G401 (cell line): ENCODE results near the gene IDH3A. TPM values are rescaled to one million over a fixed set of nuclear protein-coding genes. Genes with fewer than 3 reads are reported as not detected.
A peak's percentile ranks its signal among the peaks of the same experiment; 100 is the strongest.

Experiments used
- DNase-seq: peaks from one replicate; pipeline ENCODE4 v3.0.0-alpha.2; 2015; ENCODE audit warnings: low spot score
- in situ Hi-C: cut with HindIII; loops from 2 replicates; pipeline ENCODE4 v1.10.0; 2016; ENCODE audit warnings: low sequenced_read_pairs, mixed read lengths
- total RNA-seq: library from RNA; depleted of rRNA; stranded (reverse); fragments of >200 nt; shearing (Covaris generic); gene quantifications from 2 replicates; pipeline ENCODE4 v1.2.3, GENCODE V29; 2014

IDH3A gene
- total RNA-seq, 1 experiment from 2014 or later, result 68.5 TPM

DNA sequence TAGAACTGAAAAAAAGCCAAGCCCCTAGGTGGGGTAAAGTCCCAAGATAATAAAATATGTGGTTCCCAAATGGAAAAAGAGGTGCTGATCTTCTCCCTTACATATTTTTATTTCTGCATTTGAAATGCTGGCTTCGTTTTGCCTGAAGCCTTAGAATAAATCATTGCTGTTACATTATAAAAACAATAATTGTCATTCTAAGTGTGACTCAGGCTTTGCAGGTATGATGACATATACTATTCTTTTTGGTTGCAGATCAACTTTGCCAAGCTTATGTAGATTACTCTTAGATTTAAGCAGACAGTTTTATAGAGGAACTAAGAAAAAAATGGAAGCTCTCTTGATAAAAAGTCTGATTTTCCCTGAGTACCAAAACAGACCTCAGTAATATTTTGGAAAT lies 7.5 kb downstream of the IDH3A start:
- DNase-seq, result no peak
- in situ Hi-C loops, result no loop called here

DNA sequence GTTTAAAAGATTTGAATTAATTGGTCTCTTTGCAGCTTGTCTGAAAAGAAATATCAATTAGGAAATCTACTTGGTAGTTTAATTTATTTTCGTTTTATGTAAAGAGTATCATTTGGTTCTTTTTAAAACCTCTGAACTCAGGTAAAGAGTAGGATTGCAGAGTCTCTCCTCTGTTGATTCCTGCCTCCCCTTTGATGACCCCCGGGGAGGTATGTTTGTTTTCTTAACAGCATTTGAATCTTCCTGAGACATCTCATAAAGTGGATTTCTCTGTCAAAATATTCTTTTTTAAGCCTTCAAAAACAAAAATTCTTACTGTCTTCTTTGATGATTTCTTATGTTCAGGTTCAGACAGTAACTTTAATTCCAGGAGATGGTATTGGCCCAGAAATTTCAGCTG lies 8.0 kb downstream of the IDH3A start:
- DNase-seq, result no peak
- in situ Hi-C loops, result no loop called here

DNA sequence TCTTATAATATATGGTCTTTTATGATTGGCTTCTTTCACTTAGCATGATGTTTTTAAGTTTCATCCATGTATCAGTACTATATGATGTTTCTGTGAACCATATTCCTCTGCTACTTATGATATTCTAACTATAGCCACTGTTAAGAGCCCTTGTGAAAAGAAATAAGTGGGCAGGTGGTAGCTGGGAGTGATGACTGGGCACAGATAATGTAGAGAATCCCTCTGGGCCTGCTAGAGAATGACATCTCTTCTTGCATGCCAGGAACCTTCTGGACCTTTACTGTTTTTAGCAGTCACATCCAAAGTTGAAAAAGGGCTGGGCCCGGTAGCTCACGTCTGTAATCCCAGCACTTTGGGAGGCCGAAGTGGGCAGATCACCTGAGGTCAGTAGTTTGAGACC lies 10.2 kb downstream of the IDH3A start:
- no peak for DNase-seq
- in situ Hi-C loops, result no loop called here

DNA sequence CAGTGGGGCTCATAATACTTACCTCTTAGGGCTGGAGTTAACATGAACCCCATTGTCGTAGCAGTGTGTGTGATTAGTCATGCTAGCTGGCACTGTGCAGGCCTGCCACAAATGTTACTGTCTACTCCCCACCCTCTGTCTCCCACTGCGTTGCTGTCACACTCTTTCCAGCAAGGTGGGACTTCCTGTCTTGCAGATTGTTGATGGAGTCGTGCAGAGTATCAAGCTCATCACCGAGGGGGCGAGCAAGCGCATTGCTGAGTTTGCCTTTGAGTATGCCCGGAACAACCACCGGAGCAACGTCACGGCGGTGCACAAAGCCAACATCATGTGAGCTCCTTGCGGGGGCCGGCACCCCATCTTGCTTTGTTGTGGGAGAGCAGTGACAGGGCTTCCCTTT lies 12.9 kb downstream of the IDH3A start:
- peak; percentile 6 for DNase-seq
- in situ Hi-C loops, result no loop called here

GRCh38 chr15:78164010-78164409 lies 14.8 kb downstream of the IDH3A start:
- in situ Hi-C loops, result no loop called here
- DNase-seq, result no peak

GRCh38 chr15:78167227-78167888 lies 18.2 kb downstream of the IDH3A start:
- in situ Hi-C loops, result no loop called here
- DNase-seq, result no peak

DNA sequence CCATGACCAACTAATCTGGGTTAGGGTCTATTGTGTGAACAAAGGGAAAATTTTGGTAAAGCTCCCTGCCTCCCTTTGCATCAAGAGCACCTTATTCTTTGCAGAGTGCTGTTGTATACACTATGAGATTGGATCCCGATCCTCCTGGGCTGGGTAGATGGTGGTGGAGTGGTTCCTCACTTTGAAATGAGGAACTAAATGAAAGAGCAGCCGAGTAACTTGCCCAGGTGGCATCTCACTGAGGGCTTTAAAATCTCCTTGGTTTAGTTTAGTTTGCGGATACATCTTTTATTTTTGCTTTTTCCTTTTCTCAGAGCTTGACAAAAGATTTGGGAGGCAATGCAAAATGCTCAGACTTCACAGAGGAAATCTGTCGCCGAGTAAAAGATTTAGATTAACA lies 19.4 kb downstream of the IDH3A start:
- DNase-seq, result no peak
- in situ Hi-C loops, result no loop called here

- in situ Hi-C loops, result no loop called here
- DNase-seq, result no peak
These were observed 21.9 kb downstream of the IDH3A start for GRCh38 chr15:78170848-78171773.

DNA sequence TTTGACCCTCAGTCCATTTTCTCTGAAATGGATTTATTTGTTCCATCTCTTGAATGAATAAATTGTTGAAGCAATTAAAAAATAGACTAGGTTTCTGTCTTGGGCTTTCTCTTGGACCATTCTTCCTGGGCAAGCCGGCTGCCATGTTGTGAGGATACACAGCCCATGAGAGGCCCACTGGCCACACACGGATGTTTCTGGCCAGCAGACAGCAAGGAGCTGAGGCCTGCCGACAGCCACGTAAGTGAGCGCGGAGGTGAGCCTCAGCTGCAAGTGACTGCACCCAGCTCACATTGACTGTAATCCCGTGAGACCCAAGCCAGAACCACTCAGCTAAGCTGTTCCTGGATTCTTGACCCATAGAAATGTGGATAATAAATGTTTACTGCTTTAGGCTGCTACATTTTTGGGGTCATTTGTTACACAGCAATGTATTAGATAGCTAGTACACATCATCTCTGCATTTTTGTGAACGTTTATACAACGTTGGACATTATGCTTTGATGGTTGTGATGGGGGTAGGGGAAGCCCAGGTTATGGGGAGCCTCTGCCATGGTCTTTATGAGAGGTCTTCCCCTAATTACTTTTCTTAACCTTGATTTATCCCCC lies 22.8 kb downstream of the IDH3A start:
- in situ Hi-C loops, result no loop called here
- no peak for DNase-seq

GRCh38 chr15:78174401-78174800 lies 25.2 kb downstream of the IDH3A start:
- no peak for DNase-seq
- in situ Hi-C loops, result no loop called here

DNA sequence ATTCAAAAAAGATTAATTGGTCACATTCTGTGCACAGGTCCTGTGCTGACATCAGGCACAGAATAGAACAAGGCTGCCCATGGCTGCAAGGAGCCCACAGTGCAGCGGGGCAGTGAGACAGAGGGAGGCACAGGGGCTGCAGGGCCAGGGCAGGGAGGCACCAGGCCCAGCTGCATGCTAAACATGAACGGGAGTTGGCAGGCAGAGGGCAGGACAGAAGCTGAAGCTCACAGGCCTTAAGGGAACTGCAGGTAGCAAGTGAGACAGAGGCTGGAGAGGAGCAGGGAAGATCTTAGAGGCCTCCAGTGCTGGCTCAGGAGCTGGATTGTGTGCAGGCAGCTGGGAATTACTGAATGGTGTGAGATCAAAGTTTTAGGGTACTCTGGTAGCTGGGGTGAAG lies 26.2 kb downstream of the IDH3A start:
- DNase-seq, result no peak
- in situ Hi-C loops, result no loop called here

DNA sequence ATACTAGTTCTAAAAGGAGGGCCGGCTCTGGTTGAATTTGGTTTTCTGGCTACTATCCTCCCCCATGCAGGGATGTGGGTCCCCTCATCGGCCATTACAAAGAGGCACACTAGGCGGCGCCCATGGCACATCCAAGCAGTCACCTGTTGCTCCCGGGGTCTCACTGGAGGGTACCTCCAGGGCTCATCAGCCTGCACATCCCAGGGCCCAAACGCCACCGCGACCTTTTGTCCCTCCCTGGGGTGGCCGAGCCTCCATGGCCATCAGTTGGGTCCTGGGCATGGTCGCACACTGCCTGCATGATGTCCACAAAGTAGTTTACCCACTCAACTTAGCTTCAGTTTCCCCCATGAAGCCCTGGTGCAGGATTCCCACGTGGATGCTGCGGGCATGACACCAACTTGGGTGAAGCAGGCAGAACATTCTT lies 28.3 kb downstream of the IDH3A start:
- in situ Hi-C loops, result no loop called here
- DNase-seq, result no peak

GRCh38 chr15:78178064-78178463 lies 28.9 kb downstream of the IDH3A start:
- no peak for DNase-seq
- in situ Hi-C loops, result no loop called here

GRCh38 chr15:78179286-78179840 lies 30.2 kb downstream of the IDH3A start:
- in situ Hi-C loops, result no loop called here
- DNase-seq, result no peak

- no peak for DNase-seq
- in situ Hi-C loops, result no loop called here
These were observed 30.7 kb downstream of the IDH3A start for GRCh38 chr15:78179906-78180305.

DNA sequence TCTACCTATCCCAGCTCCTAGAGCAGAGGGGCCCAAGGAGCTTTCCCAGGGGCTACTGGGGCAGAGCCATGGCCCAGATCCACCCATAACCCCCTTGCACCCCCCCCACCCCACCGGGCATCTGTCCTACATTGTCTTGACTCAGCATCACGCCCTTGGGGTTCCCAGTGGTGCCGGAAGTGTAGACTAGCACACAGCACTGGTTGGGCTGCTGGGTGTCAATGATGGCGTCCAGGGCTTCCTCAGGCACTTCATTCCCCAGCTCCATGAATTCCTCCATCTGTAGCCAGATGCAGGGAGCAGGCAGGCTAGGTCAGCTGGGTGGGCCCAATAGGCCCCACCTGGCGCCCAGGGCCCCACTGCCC lies 33.2 kb downstream of the IDH3A start:
- in situ Hi-C loops, result no loop called here
- DNase-seq, result no peak

DNA sequence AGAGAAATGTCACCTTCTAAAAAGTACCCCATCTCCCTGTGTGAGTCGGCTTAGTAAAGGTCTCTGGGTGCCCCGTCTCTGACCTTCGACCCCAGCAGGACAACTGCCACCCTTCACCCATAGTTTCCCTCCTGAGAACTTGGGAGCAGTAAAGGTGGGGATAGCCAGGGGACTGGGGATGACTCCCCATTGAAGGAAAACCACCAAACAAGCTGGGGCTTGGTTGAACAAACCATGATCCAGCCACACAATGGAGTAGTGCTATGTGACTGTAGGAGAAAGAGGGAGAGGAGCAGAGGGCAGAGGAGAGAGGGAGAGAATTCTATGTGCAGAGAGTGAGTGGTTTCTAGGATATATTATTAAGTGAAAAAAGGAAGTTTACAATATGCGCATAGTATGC lies 33.7 kb downstream of the IDH3A start:
- in situ Hi-C loops, result no loop called here
- no peak for DNase-seq

DNA sequence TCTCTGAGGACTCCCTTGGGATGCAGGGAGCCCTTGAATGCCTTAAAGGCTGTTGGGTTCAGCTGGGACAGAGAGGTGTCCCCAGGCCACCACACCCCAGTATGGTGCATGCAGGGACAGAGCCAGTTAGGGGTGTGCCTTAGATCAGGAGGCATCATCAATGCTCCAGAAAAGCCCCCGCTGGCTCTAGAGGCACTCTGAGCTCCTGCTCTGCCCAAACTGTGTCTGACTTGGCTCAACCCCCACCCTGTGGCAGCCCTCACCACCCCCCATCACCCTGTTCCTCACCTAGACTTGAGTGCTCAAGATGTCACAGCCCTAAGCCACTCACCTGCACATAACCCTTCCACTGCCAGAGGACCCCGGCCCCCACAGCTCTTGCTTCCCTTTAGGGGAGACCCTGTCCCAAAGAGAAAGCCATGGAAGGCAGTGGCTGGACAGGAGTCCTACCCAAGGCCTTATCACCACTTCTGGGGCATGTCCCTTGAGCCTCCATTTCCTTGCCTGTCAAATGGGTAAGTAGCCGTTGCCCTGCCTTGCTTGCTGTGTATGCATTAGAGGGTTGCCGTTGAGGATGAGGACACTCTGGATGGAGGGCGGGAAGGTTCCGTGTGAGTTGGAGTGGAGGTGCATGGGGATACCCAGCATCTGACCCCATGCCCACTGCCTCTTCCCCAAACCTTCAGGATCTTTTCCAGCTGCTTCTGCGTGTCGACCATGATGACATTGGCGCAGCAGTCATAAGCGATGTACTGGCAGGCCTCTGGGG lies 43.8 kb downstream of the IDH3A start:
- in situ Hi-C loops, result no loop called here
- no peak for DNase-seq
